Measurements from ENCODE around the gene OBI1. TPM values are rescaled to one million over a fixed set of nuclear protein-coding genes. Genes with fewer than 3 reads are reported as not detected.
A peak's percentile ranks its signal among the peaks of the same experiment; 100 is the strongest.

OBI1 gene
- total and polyA plus RNA-seq, 8 donors, result 1.4 to 17.0 (median 6.6) TPM

- H3K4me3 ChIP-seq, result no peak overlapping the region
- peaks cover 39 to 56% (median 50%) of the 10 kb centered on the region in 4 donors for H3K4me1 ChIP-seq
- H3K27me3 ChIP-seq, result peaks cover 52 to 94% (median 87%) of the 10 kb centered on the region in 3 donors
- no peaks in the 10 kb centered on the region for H3K36me3 ChIP-seq
- H3K27ac ChIP-seq, result no peak overlapping the region
- intact Hi-C loops (cut with DNase I; ENCODE audit: low total_unique reads), result no loop called here
- TF ChIP-seq POLR2AphosphoS5 (IDR thresholded peaks at IDR 0.05) (no peak), EP300 (IDR thresholded peaks at IDR 0.05) (no peak), POLR2A (IDR thresholded peaks at IDR 0.05) (no peak)
- TF ChIP-seq, protein P1, sequence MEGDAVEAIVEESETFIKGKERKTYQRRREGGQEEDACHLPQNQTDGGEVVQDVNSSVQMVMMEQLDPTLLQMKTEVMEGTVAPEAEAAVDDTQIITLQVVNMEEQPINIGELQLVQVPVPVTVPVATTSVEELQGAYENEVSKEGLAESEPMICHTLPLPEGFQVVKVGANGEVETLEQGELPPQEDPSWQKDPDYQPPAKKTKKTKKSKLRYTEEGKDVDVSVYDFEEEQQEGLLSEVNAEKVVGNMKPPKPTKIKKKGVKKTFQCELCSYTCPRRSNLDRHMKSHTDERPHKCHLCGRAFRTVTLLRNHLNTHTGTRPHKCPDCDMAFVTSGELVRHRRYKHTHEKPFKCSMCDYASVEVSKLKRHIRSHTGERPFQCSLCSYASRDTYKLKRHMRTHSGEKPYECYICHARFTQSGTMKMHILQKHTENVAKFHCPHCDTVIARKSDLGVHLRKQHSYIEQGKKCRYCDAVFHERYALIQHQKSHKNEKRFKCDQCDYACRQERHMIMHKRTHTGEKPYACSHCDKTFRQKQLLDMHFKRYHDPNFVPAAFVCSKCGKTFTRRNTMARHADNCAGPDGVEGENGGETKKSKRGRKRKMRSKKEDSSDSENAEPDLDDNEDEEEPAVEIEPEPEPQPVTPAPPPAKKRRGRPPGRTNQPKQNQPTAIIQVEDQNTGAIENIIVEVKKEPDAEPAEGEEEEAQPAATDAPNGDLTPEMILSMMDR (IDR thresholded peaks at IDR 0.05), result no peak
- DNase-seq, result no peak
- WGBS, 5 donors, result 9 to 13% (median 11%) methylated on average over 29 to 30 of the region's 30 CpGs
- no peaks in the 10 kb centered on the region for H3K9me3 ChIP-seq
Observed at GRCh38 chr13:78606471-78607408, 52.2 kb downstream of the OBI1 start.

DNA sequence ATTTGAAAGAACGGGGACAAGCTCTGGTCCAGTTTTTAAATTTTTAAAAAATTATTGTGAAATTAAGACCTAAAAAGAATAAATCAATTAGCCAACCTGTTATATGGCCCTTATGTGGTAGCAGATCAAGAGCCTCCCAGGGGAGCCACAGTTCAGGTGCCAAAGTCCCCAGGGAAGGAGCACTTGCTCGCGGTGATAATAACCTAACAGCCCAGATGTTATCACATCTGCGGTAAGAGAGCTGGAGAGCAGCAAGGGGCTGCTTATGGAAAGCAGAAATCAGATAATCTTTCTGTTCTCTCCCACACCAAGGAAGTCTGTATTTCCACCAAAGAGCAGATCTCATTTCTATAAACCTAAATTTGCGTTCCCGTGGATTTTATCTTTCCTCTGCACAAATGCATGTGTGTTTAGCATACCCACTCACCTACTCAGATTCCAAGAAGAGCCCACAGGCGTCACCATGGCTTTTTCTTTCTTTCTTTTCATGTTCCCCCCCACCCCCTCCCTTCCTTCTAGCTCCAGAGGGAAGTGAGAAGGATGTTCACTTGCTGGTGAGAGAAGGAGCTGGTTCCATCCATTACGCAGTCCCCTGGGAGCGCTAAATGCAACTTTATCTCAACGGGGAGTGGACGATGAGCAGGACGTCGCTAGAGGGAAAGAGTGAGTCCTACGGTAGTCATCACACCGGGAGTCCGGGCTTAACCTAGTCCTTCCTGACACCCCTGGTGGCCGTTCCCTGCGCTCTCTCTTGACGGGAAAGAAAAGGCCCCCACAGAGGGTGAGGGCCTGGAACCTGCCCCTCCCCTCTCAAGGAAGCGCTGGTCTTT lies 54.0 kb downstream of the OBI1 start:
- Histone ChIP-seq H3K36me3 (no peaks in the 10 kb centered on the region), H3K27ac (no peak overlapping the region), H3K27me3 (peaks cover 60 to 97% (median 96%) of the 10 kb centered on the region in 3 donors), H3K4me1 (peaks cover 45 to 62% (median 59%) of the 10 kb centered on the region in 4 donors), H3K9me3 (no peaks in the 10 kb centered on the region), H3K4me3 (no peak overlapping the region)
- 5 to 12% (median 6%) methylated on average over 16 to 20 of the region's 20 CpGs for WGBS, 5 donors
- TF ChIP-seq EP300 (IDR thresholded peaks at IDR 0.05) (no peak), POLR2AphosphoS5 (IDR thresholded peaks at IDR 0.05) (no peak), POLR2A (IDR thresholded peaks at IDR 0.05) (no peak)
- TF ChIP-seq, protein P1 (IDR thresholded peaks at IDR 0.05), result no peak
- intact Hi-C loops (cut with DNase I; ENCODE audit: low total_unique reads), result no loop called here
- DNase-seq, result no peak

DNA sequence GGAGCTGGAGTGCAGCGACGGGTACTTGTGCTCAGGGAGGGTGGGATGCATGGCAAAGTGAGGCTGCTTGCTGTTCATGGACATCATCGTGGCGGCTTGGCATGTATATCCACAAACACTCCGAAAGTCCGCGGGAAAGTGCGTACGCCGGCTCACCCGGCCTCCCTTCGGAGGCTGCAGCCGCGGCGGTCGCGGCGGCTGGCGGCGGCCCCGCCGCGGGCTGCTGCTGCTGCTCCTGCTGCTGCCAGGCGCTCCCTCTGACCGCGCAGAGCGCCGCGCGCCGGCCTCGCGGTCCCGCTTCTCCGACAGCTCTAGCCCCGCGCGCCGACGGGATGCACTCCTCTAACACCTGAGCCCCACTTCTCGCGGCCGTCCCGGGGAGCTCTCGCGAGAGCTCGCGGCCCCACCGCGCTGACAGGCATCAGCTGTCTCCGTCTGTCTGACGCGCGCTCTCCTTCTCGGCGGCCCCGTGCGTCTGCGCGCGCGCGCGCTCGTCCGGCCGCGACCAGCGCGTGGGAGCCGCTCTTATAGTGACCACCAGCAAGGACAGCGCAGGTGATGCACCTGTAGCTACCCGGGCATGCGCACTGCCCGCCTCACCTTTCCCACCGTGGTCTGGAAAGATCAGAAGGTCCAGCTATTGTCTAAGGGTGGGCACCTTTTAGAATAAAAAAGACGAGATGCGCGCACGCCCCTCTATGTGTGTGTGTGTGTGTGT lies 55.6 kb downstream of the OBI1 start, which contains the start of gene POU4F1:
Gene POU4F1, minus strand, starts transcription at position 313 of the 718 bp plus-strand sequence. Its CDS starts 226 bp downstream, at position 87.
- intact Hi-C loops (cut with DNase I; ENCODE audit: low total_unique reads), result no loop called here
- H3K4me3 ChIP-seq, result peak within 1 kb of the TSS; percentile 22 to 59 (median 44)
- no peaks in the 10 kb centered on the region for H3K36me3 ChIP-seq
- H3K4me1 ChIP-seq, result peaks cover 32 to 47% (median 45%) of the 10 kb centered on the region in 4 donors
- no peak within 1 kb of the TSS for H3K27ac ChIP-seq
- H3K27me3 ChIP-seq, result peaks cover 50 to 97% (median 95%) of the 10 kb centered on the region in 3 donors
- TF ChIP-seq POLR2A (IDR thresholded peaks at IDR 0.05), result no peak
- no peak for TF ChIP-seq POLR2AphosphoS5 (IDR thresholded peaks at IDR 0.05)
- TF ChIP-seq, protein P1 (IDR thresholded peaks at IDR 0.05), result no peak
- TF ChIP-seq EP300 (IDR thresholded peaks at IDR 0.05), result no peak
- 1 to 4% (median 2%) methylated on average over 29 to 80 of the region's 80 CpGs for WGBS, 5 donors
- no peaks in the 10 kb centered on the region for H3K9me3 ChIP-seq
- DNase-seq, result peak in 1 of 2 donors; percentile 87
